DND-41 (cell line): ENCODE data around the gene CTF1.

Source experiments
- ATAC-seq: fragments of 200-7000 bp; cut with Tn5 transposase; 3 replicates; pipeline ENCODE4 v1.9.1; 2021; ENCODE audit warnings: low read depth; ENCODE audit not compliant: insufficient read depth
- DNase-seq: peaks from one replicate; pipeline ENCODE4 v3.0.0-alpha.2; 2020
- H2AFZ ChIP-seq: 2 replicates; pipeline ENCODE4 v1.6.0; 2012; ENCODE audit warnings: low read depth, low read length
- H3K27ac ChIP-seq: 2 replicates; pipeline ENCODE4 v1.5.1; 2012; ENCODE audit warnings: low read length, inconsistent platforms
- H3K27me3 ChIP-seq: fragments of 200-600 bp; sonication (generic); 2 replicates; pipeline ENCODE4 v1.6.0; 2012; ENCODE audit warnings: low read length, mild to moderate bottlenecking, inconsistent platforms; ENCODE audit not compliant: insufficient read depth, poor library complexity
- H3K36me3 ChIP-seq: 2 replicates; pipeline ENCODE4 v1.5.1; 2012; ENCODE audit warnings: low read length, inconsistent platforms; ENCODE audit not compliant: insufficient read depth
- H3K4me1 ChIP-seq: 2 replicates; pipeline ENCODE4 v1.5.1; 2012; ENCODE audit warnings: mild to moderate bottlenecking, low read length; ENCODE audit not compliant: insufficient read depth
- H3K4me2 ChIP-seq: 2 replicates; pipeline ENCODE4 v1.6.0; 2012; ENCODE audit warnings: mild to moderate bottlenecking, moderate library complexity, low read length, inconsistent platforms; ENCODE audit not compliant: insufficient read depth
- H3K4me3 ChIP-seq, 2 experiments: fragments of 200-600 bp in 1 of 2; shearing (Covaris generic) in 1 of 2; 2 replicates each; pipeline ENCODE4 v1.5.1; 2012 to 2016; ENCODE audit warnings: inconsistent platforms in 2 of 2, low read length in 2 of 2, mild to moderate bottlenecking in 2 of 2, low read depth in 1 of 2, moderate library complexity in 1 of 2
- H3K79me2 ChIP-seq: 2 replicates; pipeline ENCODE4 v1.6.0; 2012; ENCODE audit warnings: low read length, inconsistent platforms; ENCODE audit not compliant: insufficient read depth
- H3K9ac ChIP-seq: 2 replicates; pipeline ENCODE4 v1.6.0; 2012; ENCODE audit warnings: low read depth, mild to moderate bottlenecking, inconsistent platforms, low read length, moderate library complexity
- H3K9me3 ChIP-seq: 2 replicates; pipeline ENCODE4 v1.5.1; 2012; ENCODE audit warnings: low read length, moderate library complexity, mild to moderate bottlenecking, inconsistent platforms; ENCODE audit not compliant: insufficient read depth, severe bottlenecking
- H4K20me1 ChIP-seq: 2 replicates; pipeline ENCODE4 v1.6.0; 2012; ENCODE audit warnings: low read length; ENCODE audit not compliant: insufficient read depth
- CTCF ChIP-seq: IDR thresholded peaks from 2 replicates; pipeline ENCODE4 v1.5.1; 2012; ENCODE audit warnings: borderline replicate concordance, low read length, moderate library complexity, mild to moderate bottlenecking; ENCODE audit not compliant: poor library complexity, severe bottlenecking; ENCODE audit errors: extremely low read depth
- EZH2 ChIP-seq: IDR thresholded peaks from 3 replicates; pipeline ENCODE4 v1.6.1; 2012; ENCODE audit warnings: borderline replicate concordance, low read depth, mild to moderate bottlenecking, moderate library complexity, low read length, inconsistent platforms; ENCODE audit not compliant: severe bottlenecking

The CTF1 gene

GRCh38 chr16:30948667-30949649, 52.5 kb downstream of the CTF1 start, which contains the start of gene ORAI3:
TSS of gene ORAI3 (plus strand) at chr16:30949068. CDS start at chr16:30949290, 222 bp downstream.
- H2AFZ ChIP-seq = no peak within 1 kb of the TSS
- TF ChIP-seq CTCF (no peak), EZH2 (no peak)
- no peak within 1 kb of the TSS for H3K4me3 ChIP-seq
- no peaks in the 10 kb centered on the region for H3K9me3 ChIP-seq
- H3K4me1 ChIP-seq = peaks cover 18% of the 10 kb centered on the region
- DNase-seq (no peak), ATAC-seq (no peak)
- no peaks in the 10 kb centered on the region for H3K27me3 ChIP-seq
- peaks cover 36% of the 10 kb centered on the region for H3K36me3 ChIP-seq
- H3K79me2 ChIP-seq = no peaks in the 10 kb centered on the region
- no peak within 1 kb of the TSS for H3K9ac ChIP-seq
- no peaks in the 10 kb centered on the region for H4K20me1 ChIP-seq
- peak within 1 kb of the TSS; percentile 70 for H3K27ac ChIP-seq
- no peak within 1 kb of the TSS for H3K4me2 ChIP-seq

- H3K79me2 ChIP-seq = no peaks in the 10 kb centered on the region
- peaks cover 18% of the 10 kb centered on the region for H3K4me1 ChIP-seq
- no peak for TF ChIP-seq EZH2
- H3K4me3 ChIP-seq = no peak overlapping the region
- no peaks in the 10 kb centered on the region for H4K20me1 ChIP-seq
- ATAC-seq = peak; percentile 71
- H3K9ac ChIP-seq = no peak overlapping the region
- no peak overlapping the region for H2AFZ ChIP-seq
- peak overlapping the region; percentile 70 for H3K27ac ChIP-seq
- peaks cover 29% of the 10 kb centered on the region for H3K36me3 ChIP-seq
- H3K4me2 ChIP-seq = no peak overlapping the region
- no peaks in the 10 kb centered on the region for H3K27me3 ChIP-seq
- peak; percentile 75 for DNase-seq
- no peaks in the 10 kb centered on the region for H3K9me3 ChIP-seq
Observed at GRCh38 chr16:30949650-30950515, 53.5 kb downstream of the CTF1 start.

GRCh38 chr16:30950516-30951065, 54.2 kb downstream of the CTF1 start:
- Histone ChIP-seq H3K9ac (no peak overlapping the region), H3K27me3 (no peaks in the 10 kb centered on the region), H3K27ac (peak overlapping the region; percentile 70), H3K9me3 (no peaks in the 10 kb centered on the region), H3K4me3 (no peak overlapping the region), H2AFZ (no peak overlapping the region), H3K4me2 (no peak overlapping the region), H3K79me2 (no peaks in the 10 kb centered on the region), H3K4me1 (peaks cover 18% of the 10 kb centered on the region), H4K20me1 (no peaks in the 10 kb centered on the region), H3K36me3 (peaks cover 25% of the 10 kb centered on the region)
- DNase-seq = no peak
- TF ChIP-seq CTCF (no peak), EZH2 (no peak)
- ATAC-seq = no peak; the same call in 2 of the 3 replicates
